Measurements from ENCODE around the gene WDR5. TPM values are rescaled to one million over a fixed set of nuclear protein-coding genes. Genes with fewer than 3 reads are reported as not detected.

WDR5 gene
- polyA plus RNA-seq, 1 of the 3 experiments (the other 2 are of a cell fraction) = 36.6 TPM

DNA sequence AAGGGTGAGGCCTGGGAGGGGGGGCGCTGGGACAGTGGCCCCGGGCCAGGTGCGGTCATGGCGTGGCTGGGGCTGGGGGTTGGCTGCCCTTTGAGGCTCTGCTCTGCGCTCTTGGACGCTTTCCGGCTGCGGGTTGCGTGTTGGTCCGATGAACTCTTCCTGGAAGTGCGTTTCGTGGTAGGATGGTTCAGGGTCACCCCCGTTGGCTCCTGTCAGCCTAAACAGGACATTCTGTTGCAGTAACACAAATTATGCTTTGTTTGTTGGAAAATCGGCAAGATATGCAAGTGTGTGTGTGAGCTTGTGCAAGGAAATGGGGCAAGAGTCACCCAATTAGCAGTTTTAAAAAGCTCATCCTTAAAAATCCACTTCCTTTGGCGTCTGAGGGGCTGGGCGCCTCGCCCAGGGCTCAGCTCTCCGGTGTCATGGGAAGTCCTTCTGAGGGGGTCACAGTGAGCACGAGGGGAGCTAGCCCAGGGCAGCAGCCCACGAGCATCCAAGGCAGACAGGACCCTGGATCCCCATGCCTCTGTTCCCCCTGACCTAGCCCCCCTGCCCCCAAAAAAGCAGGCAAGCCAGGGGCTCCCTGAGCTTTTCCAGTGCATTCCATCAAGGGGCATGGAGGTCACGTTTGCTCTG lies 50.7 kb downstream of the WDR5 start:
- H3K9ac ChIP-seq = no peak overlapping the region
- H3K27ac ChIP-seq (ENCODE audit: low read depth in 2 of 2, low read length in 1 of 2) = no peak overlapping the region
- no peaks in the 10 kb centered on the region; a peak in 1 of 4 replicates for H3K4me1 ChIP-seq (ENCODE audit: control insufficient read depth in 1 of 2, insufficient read depth in 2 of 2, low read depth in 1 of 2, low read length in 1 of 2)
- no peak overlapping the region for H3K4me3 ChIP-seq (ENCODE audit: low read depth in 2 of 2, low read length in 1 of 2)
- POLR2A ChIA-PET = no interaction called here
- no peaks in the 10 kb centered on the region for H3K36me3 ChIP-seq (replicated peaks in 1 of 2; ENCODE audit: control insufficient read depth in 1 of 2, insufficient read depth in 2 of 2, low read length in 1 of 2)
- peak; percentile 25 for DNase-seq
- no peaks in the 10 kb centered on the region for H3K79me2 ChIP-seq (ENCODE audit: insufficient read depth)
- 79% methylated on average over 19 of the region's 21 CpGs for WGBS (ENCODE audit: low lambda C conversion rate)
- no peaks in the 10 kb centered on the region for H3K27me3 ChIP-seq (ENCODE audit: insufficient read depth)
- no peak overlapping the region for H2AFZ ChIP-seq (ENCODE audit: low read depth)
- H4K20me1 ChIP-seq (ENCODE audit: insufficient read depth) = no peaks in the 10 kb centered on the region
- no peaks in the 10 kb centered on the region for H3K9me3 ChIP-seq
- no peaks in the 10 kb centered on the region for H3K9me2 ChIP-seq
- H3F3A ChIP-seq (replicated peaks; ENCODE audit: insufficient read depth) = peaks cover 7% of the 10 kb centered on the region
- CTCF ChIA-PET = interaction anchor here (0.9 to 2.4 kb wide), 3 partner anchors 16 to 262 kb away, joined by 3 to 9 read pairs (median 4); no protein-coding TSS in a partner anchor
- no peak for TF ChIP-seq SMC3 (IDR thresholded peaks at IDR 0.05; ENCODE audit: low read depth, low read length)
- TF ChIP-seq SIN3A (IDR thresholded peaks at IDR 0.05; ENCODE audit: borderline replicate concordance, low read depth, low read length) = no peak
- TF ChIP-seq TAF1 (IDR thresholded peaks at IDR 0.05; ENCODE audit: borderline replicate concordance, low read depth, low read length) = no peak
- TF ChIP-seq RAD21 (IDR thresholded peaks at IDR 0.05; ENCODE audit: low read length) = no peak
- no peak for TF ChIP-seq RXRA (IDR thresholded peaks at IDR 0.05; ENCODE audit: borderline replicate concordance, low read depth)
- TF ChIP-seq, protein P1, sequence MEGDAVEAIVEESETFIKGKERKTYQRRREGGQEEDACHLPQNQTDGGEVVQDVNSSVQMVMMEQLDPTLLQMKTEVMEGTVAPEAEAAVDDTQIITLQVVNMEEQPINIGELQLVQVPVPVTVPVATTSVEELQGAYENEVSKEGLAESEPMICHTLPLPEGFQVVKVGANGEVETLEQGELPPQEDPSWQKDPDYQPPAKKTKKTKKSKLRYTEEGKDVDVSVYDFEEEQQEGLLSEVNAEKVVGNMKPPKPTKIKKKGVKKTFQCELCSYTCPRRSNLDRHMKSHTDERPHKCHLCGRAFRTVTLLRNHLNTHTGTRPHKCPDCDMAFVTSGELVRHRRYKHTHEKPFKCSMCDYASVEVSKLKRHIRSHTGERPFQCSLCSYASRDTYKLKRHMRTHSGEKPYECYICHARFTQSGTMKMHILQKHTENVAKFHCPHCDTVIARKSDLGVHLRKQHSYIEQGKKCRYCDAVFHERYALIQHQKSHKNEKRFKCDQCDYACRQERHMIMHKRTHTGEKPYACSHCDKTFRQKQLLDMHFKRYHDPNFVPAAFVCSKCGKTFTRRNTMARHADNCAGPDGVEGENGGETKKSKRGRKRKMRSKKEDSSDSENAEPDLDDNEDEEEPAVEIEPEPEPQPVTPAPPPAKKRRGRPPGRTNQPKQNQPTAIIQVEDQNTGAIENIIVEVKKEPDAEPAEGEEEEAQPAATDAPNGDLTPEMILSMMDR (IDR thresholded peaks at IDR 0.05) = no peak
- no peak for TF ChIP-seq NFIC (IDR thresholded peaks at IDR 0.05; ENCODE audit: borderline replicate concordance)
- TF ChIP-seq, protein P2, sequence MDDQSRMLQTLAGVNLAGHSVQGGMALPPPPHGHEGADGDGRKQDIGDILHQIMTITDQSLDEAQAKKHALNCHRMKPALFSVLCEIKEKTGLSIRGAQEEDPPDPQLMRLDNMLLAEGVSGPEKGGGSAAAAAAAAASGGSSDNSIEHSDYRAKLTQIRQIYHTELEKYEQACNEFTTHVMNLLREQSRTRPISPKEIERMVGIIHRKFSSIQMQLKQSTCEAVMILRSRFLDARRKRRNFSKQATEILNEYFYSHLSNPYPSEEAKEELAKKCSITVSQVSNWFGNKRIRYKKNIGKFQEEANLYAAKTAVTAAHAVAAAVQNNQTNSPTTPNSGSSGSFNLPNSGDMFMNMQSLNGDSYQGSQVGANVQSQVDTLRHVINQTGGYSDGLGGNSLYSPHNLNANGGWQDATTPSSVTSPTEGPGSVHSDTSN (IDR thresholded peaks at IDR 0.05) = no peak
- TF ChIP-seq GABPA (IDR thresholded peaks at IDR 0.05; ENCODE audit: low read depth) = no peak
- TF ChIP-seq, protein P3, sequence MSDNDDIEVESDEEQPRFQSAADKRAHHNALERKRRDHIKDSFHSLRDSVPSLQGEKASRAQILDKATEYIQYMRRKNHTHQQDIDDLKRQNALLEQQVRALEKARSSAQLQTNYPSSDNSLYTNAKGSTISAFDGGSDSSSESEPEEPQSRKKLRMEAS (IDR thresholded peaks at IDR 0.05; ENCODE audit: low read depth) = no peak
- TF ChIP-seq JUND (IDR thresholded peaks at IDR 0.05) = no peak
- TF ChIP-seq NRF1 (IDR thresholded peaks at IDR 0.05; ENCODE audit: low read depth, low read length) = no peak
- no peak overlapping the region for H3K4me2 ChIP-seq

DNA sequence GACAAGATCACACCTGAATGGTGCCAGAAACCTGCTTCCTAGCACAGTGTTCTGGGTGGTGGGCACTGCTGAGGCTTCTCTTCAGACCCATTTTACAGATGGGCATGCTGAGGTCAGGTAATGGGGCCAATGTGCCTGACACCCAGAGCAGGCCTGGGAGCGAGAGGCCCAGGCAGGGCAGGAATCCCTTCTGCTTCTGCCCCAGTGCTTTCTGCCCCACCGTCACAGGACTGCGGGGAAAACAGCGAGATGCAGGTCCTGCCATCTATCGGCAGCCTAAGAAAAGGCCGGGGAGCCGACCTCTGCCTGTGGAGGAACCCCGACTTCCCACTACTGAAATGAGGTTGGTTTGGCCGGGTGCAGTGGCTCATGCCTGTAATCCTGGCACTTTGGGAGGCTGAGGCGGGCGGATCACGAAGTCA lies 51.2 kb downstream of the WDR5 start:
- Histone ChIP-seq H3K79me2 (ENCODE audit: insufficient read depth) (no peaks in the 10 kb centered on the region), H4K20me1 (ENCODE audit: insufficient read depth) (no peaks in the 10 kb centered on the region), H3K4me3 (ENCODE audit: low read depth in 2 of 2, low read length in 1 of 2) (no peak overlapping the region), H3K9me3 (no peaks in the 10 kb centered on the region), H3K27ac (ENCODE audit: low read depth in 2 of 2, low read length in 1 of 2) (no peak overlapping the region), H3K4me1 (ENCODE audit: control insufficient read depth in 1 of 2, insufficient read depth in 2 of 2, low read depth in 1 of 2, low read length in 1 of 2) (no peaks in the 10 kb centered on the region; a peak in 1 of 4 replicates), H3F3A (replicated peaks; ENCODE audit: insufficient read depth) (peaks cover 7% of the 10 kb centered on the region), H2AFZ (ENCODE audit: low read depth) (no peak overlapping the region), H3K9ac (no peak overlapping the region), H3K4me2 (no peak overlapping the region), H3K27me3 (ENCODE audit: insufficient read depth) (no peaks in the 10 kb centered on the region), H3K9me2 (no peaks in the 10 kb centered on the region), H3K36me3 (replicated peaks in 1 of 2; ENCODE audit: control insufficient read depth in 1 of 2, insufficient read depth in 2 of 2, low read length in 1 of 2) (no peaks in the 10 kb centered on the region)
- ChIA-PET POLR2A (no interaction called here), CTCF (interaction anchor here (2.4 kb wide), 1 partner anchor 256 kb away, joined by 9 read pairs; no protein-coding TSS in a partner anchor)
- peak; percentile 28 for DNase-seq
- WGBS (ENCODE audit: low lambda C conversion rate) = 81% methylated on average over 11 of the region's 12 CpGs
- TF ChIP-seq SIN3A (IDR thresholded peaks at IDR 0.05; ENCODE audit: borderline replicate concordance, low read depth, low read length) (no peak), SMC3 (IDR thresholded peaks at IDR 0.05; ENCODE audit: low read depth, low read length) (no peak), CHD2 (IDR thresholded peaks at IDR 0.05; ENCODE audit: low read length, partially characterized antibody) (no peak), GATA2 (CRISPR knock-in tag; IDR thresholded peaks at IDR 0.05) (no peak), JUND (IDR thresholded peaks at IDR 0.05) (no peak), MXI1 (IDR thresholded peaks at IDR 0.05; ENCODE audit: low read depth, low read length) (no peak), MEF2A (IDR thresholded peaks at IDR 0.05; ENCODE audit: borderline replicate concordance, low read depth) (no peak), FOXJ3 (CRISPR knock-in tag; IDR thresholded peaks at IDR 0.05) (no peak)
- TF ChIP-seq, protein P4, sequence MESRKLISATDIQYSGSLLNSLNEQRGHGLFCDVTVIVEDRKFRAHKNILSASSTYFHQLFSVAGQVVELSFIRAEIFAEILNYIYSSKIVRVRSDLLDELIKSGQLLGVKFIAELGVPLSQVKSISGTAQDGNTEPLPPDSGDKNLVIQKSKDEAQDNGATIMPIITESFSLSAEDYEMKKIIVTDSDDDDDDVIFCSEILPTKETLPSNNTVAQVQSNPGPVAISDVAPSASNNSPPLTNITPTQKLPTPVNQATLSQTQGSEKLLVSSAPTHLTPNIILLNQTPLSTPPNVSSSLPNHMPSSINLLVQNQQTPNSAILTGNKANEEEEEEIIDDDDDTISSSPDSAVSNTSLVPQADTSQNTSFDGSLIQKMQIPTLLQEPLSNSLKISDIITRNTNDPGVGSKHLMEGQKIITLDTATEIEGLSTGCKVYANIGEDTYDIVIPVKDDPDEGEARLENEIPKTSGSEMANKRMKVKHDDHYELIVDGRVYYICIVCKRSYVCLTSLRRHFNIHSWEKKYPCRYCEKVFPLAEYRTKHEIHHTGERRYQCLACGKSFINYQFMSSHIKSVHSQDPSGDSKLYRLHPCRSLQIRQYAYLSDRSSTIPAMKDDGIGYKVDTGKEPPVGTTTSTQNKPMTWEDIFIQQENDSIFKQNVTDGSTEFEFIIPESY (IDR thresholded peaks at IDR 0.05; ENCODE audit: borderline replicate concordance, low read depth) = no peak
- TF ChIP-seq, protein P5, sequence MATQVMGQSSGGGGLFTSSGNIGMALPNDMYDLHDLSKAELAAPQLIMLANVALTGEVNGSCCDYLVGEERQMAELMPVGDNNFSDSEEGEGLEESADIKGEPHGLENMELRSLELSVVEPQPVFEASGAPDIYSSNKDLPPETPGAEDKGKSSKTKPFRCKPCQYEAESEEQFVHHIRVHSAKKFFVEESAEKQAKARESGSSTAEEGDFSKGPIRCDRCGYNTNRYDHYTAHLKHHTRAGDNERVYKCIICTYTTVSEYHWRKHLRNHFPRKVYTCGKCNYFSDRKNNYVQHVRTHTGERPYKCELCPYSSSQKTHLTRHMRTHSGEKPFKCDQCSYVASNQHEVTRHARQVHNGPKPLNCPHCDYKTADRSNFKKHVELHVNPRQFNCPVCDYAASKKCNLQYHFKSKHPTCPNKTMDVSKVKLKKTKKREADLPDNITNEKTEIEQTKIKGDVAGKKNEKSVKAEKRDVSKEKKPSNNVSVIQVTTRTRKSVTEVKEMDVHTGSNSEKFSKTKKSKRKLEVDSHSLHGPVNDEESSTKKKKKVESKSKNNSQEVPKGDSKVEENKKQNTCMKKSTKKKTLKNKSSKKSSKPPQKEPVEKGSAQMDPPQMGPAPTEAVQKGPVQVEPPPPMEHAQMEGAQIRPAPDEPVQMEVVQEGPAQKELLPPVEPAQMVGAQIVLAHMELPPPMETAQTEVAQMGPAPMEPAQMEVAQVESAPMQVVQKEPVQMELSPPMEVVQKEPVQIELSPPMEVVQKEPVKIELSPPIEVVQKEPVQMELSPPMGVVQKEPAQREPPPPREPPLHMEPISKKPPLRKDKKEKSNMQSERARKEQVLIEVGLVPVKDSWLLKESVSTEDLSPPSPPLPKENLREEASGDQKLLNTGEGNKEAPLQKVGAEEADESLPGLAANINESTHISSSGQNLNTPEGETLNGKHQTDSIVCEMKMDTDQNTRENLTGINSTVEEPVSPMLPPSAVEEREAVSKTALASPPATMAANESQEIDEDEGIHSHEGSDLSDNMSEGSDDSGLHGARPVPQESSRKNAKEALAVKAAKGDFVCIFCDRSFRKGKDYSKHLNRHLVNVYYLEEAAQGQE (IDR thresholded peaks at IDR 0.05; ENCODE audit: low read depth, low read length) = no peak
